ENCODE results near the gene ELAVL4. TPM values are rescaled to one million over a fixed set of nuclear protein-coding genes. Genes with fewer than 3 reads are reported as not detected.

ELAVL4 gene
- total RNA-seq, 1 experiment from 2014 or later: not detected

DNA sequence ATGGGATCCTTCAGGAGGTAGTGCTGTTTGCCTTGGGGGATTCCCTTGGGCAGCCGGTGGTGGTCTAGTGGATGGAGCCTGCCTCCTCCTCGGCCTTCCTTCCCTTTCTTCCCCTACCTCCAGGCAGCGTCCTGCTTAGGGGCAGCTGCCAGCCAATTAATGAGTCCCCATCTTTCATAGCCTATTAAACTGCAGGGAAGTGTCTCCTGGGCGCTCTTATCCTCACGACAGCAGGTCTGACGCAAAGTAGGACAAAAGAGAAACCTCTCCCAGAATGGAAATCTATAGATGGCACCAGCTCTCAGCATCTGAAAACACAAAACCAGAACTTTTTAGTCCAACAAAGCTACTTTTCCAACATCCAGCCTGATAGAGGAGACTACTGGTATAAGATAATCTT is 69.3 kb downstream of the ELAVL4 start:
- no peak for DNase-seq (ENCODE audit: low spot score)

DNA sequence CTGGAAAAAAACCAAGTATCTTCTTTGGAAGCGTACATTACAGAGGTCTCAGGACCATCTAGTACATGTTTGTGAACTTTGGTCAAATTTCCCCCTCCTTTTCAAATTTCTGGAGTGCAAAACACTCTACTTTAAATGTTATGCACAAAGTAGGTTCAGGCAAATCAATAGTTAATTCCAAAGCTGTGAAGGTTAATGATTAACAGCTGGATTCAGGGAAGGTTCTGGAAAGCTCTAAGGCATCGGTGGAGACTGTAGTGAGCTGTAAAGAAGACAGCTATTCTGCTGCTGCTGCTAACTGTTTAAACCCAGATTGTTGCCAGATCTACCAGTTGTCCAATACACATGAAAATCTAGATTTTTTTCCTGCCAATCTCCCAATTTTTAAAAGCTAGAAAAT is 70.9 kb downstream of the ELAVL4 start:
- no peak for DNase-seq (ENCODE audit: low spot score)

DNA sequence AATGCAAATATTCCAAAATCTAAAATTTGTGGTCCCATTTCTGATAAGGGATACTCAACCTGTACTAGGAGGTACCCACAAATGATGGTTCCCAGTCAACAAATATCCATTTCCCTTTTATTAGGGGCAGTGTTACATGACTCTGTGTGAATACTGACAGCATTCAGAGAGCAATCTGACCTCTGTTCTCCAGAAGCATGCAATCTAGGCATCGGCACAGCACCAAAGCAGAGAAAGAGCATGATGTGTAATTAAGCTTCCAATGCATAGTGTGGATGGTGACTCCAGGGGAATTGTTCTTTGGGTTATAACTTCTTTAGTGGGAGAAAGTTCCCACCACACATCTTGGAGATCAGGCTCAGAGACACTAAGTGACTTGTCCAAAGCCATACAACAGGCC is 71.6 kb downstream of the ELAVL4 start:
- no peak for DNase-seq (ENCODE audit: low spot score)

DNA sequence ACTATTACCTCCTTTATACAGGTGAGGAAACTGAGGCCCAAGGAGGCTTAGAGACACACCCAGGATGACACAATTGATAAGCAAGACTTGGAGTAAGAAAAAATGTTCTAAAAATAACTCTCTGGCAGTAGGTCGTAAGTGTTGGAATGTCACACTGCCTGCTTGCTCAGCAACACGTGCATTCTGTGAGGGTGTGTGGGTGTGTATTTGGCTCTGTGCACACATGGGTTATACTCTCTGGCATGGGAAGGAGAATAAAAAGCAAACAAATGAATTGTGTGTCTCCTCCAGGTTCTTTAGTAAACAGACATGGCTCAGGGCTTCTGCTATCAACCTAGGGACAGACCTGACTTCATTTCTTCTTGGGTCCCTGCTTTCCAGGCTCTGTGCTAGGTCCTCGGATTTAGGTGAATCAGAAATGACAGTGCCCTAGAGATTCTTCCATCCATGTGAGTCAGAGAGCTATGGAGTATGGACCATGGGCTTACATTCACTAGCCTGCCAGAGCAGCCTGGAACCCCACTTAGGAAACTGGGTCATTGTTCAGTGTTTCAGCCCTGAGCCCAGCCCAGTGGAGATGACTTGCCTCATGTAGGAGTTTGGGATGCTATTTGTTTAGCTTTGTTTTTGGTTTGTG is 72.4 kb downstream of the ELAVL4 start:
- no peak for DNase-seq (ENCODE audit: low spot score)

DNA sequence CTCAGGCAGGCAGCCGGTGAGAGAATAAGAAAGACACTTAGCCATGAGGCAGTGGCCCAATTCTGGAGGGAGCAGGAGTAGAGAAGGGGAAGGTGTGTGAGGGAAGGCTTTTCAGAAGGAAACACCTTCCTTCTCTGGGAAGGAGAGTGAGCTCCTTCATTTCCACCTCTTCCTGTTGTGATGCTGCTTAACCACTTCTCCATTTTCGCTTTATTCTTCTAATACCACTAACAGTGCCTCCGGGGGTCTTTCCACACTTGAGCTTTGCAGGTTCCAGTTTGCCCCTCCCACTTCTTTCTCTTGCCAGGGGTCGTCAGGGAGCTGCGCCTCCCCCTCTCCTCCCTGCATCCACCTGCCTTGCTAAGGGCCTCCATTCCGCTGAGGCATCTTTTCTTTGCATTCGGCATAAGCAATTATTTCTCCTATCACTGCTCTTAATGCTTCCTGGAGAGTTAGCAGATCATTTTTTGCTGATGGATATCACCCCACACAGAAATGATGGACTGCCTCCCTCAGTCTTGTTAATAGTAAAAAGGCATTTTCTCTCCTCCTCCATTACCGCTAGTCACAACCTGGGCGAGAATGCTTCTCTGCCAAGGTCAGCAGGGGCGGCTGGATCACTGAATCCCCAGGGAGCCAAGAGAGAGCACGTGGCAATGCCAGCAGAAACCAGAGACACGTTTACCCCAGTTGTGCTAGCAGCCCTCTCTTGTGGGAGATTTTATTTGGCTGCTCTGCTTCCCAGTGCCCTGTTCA is 74.8 kb downstream of the ELAVL4 start:
- DNase-seq (ENCODE audit: low spot score): no peak

DNA sequence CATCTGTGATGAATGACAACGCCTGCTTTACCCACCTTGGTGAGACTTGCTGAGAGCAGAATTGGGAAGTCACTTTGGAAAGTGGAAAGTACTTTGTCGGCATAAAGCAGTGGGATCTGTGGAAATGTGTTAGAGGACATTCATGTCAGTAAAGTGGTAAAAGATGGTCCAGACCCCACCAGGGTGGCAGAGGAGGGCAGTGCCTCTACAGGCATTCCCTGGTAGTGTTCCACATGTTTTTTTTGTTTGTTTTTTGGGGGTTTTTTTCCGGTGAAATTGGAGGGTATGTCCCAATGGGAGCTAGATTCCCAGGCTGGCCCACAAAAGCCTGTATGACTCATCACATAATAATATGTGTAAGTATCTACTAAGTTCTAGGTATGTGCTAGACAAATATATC is 80.6 kb downstream of the ELAVL4 start:
- no peak for DNase-seq (ENCODE audit: low spot score)

DNA sequence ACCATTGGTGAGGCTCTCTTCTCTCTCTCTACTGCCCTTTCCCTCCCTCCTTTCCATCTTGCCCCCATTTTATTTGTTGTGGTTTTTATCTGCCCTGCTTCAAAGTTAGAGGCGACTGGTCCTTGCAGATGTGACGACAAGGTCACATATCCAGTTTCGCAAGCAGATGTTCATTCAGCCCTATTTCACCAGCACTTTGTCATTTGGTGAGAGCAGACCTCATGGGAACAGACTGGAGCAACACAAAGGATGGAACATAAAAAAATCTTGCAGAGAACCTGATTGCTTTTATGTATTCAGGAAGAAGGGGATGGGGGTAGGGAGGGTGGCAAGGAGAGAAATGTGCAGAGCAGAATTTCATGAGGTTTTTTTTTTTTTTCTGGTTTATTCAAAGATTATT is 84.3 kb downstream of the ELAVL4 start:
- no peak for DNase-seq (ENCODE audit: low spot score)

DNA sequence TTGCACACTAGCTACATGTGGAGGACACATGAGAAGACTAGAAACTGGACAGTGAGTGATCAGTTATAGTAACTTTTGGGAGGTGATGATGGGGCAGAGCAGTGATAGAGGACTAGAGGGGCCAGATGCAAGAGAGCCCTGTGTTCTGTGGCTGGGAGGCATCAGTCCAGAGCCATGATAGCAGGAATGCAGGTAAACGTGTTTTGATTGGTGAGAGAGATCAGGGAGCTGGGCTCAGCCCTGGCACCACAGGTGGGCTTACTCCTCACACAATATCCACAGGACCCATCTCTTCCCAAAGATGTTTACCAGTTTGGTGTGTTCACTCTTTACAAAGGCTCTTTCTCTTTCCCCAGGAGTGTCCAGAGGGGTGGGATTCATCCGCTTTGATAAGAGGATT is 86.5 kb downstream of the ELAVL4 start:
- DNase-seq (ENCODE audit: low spot score): no peak

DNA sequence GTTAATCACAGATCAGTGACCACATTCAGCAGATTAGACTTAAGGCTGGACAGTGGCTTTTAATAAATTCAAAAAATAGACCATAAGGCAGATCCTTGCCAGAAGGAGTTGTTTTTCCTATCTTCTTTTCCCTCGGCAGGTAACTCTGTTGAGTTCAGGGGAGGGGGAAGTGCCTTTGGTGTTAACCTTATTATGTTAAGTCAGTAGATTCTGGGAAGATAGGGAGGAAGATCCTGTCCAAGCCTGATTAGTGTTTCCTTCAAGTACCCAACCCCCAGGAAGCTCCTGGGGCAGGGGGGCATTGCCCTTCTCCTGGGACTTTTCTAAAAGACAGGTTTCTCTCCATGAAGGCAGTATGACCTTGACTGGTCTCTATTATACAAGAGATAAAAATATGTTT is 87.4 kb downstream of the ELAVL4 start:
- no peak for DNase-seq (ENCODE audit: low spot score)

DNA sequence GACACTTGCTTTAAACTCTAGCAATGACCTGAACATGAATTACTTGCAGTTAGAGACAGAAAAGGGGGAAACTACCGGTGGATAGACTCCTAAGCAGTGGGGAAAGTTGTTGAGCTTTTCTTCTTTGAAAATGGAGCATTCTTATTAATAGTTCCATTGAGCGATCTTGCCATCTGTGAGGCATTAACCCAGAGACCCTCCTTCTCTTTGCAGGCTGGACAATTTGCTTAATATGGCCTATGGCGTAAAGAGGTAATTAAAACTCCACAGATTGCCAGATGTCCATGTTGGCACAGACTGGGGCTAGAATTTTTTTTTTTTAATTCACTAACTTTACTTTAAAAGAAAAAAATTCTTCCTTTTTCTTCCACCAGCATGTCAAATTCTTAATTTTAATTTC is 88.5 kb downstream of the ELAVL4 start:
- DNase-seq (ENCODE audit: low spot score): no peak

DNA sequence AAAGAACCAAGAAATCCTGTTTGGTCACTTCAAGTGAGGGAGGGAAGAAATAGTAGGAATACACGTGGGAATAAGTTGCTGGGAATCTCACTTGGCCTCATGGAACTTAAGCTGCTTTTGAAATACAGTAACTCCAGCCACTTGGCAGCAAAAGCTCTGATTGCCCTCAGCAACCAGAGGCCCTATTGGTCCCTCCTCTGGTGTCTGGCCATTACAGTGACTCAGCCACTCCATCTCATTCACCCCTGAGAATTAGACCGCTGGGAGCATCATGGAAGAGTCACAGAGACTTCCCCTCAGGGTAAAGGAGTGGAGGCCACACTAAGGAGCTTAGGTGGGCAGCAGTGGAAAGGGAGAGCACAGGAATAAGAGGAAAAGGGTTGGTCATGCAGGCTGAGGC is 99.6 kb downstream of the ELAVL4 start:
- DNase-seq (ENCODE audit: low spot score): no peak

DNA sequence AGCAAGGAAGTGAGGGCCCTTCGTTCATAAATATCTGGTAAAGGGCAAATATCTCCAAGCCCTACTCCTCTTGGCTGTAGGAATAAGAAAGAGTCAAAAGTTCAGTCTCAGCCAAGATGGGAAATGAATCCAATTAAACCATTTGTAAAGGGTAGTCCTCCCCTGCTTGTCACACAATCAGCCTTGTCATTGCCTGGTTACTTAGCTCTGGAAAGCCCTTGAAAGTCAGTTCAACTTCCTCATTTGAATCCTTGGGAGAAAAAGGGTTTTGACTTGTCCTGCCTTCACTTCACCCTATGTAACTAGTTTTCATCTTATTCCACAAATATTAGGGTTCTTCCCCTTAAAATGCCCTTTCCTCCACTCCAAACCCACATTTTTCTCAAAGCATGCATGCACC is 100.0 kb downstream of the ELAVL4 start:
- DNase-seq (ENCODE audit: low spot score): no peak

DNA sequence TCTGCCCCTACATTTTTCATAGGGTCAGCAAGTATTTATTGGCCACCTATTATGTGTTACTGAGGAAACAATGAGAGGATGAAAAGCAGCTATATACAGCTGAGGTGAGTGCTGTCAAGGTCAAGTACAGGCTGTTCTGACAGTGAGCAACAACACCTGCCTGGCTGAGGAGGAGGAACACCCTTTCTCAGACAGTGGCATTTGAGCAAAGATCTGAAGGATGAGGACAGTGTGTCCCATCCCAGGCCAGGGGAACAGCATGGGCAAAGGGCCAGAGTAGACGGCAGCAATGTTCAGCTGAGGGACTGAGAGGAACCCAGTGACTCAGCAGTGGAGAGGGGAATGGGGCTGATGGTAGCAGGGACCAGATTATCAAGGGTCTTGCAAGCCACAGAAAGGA is 101.0 kb downstream of the ELAVL4 start:
- no peak for DNase-seq (ENCODE audit: low spot score)

DNA sequence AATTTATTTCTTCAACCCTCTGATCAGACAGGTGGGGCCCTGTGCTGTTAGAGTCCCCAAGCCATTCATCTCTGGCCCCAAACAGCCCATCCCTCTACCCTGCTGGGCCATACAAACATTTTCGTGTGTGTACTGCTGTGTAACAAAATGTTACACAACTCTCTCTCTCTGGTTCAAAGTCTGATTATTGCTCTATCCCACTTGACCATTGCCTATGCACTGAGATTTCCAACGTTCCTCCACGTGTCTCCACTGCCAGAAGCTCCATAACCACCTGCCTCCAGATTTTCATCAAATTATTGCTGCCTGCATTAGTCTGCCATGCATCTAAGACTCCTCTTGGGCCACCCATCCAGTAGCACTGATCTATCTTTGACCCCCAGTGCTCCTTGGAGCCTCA is 104.8 kb downstream of the ELAVL4 start:
- no peak for DNase-seq (ENCODE audit: low spot score)

DNA sequence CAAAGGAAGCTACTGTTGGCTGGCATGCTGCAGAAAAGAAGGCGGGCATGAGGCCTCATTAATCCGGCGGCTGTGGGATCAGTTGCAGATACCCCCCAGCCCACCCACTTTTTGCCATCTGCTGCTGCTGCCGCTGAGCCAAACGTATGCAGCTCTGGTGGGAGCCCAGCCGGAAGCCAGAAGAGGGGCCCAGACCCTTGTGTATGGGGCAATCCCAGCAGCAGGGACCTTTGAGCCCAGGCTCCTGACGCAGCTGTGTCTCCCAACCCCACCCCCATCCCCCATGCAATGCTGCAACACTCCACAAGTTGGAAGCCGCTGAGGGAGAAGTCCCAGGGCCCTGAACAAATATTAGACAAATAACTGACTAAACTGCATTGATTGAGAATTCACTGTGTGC is 106.0 kb downstream of the ELAVL4 start:
- DNase-seq (ENCODE audit: low spot score): no peak

DNA sequence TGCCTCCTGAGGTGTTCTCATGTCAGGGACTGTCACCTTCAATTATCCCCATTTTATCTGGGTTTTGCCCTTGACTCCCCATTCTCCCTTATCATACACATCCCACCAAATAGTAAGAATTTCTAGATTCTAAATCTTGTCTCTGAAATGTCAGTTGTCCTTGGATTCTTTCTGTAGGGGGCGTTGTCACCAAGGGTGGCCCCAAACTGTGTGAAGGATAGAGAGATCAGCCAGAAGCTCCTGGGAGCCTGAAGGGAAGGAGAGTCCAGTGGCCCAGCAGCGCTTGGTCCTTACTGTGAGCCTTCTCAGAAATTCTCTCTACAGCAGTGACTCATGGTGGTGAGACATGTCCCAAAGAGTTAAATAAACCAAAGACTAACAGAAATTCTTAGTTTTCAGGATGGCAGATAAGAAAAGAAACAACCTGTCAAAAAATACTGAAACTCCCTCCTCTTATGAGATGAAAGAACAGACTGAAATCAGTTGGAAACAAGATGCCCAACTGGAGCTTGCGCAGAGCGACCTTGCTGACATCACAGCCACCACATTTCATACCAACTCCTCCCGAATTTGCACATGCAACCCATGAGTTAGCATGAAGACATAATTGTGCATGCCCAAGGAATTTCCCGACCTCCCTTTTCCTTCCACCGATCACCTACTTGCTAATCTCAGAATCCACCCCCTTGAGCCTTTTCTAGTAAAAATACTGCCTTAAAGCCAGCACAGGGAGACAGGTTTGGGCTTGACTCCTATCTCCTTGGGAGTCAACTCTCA is 109.8 kb downstream of the ELAVL4 start:
- no peak for DNase-seq (ENCODE audit: low spot score)

DNA sequence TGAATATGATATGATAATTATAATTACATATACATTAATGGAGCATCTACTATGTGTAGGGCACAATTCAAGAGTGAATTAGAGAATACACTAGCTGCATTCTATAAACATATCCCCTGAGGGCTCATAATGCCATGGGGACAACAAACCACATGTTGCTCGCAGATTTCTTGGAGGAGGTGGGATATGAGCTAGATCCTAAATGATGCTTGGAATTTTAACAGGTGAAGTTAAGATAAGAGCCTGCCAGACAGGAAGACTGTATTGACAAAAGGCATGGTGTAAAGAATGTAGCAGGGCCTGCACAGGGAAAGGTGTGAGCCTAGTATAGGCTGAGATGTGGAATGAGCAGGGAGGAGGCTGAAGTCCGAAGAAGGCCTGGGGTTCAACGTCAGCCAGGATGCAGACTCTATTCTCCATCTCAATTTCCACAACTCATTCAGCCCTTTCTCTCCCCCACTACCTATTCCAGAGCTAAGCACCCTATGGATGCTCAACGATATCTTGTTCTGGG is 120.2 kb downstream of the ELAVL4 start:
- DNase-seq (ENCODE audit: low spot score): no peak

DNA sequence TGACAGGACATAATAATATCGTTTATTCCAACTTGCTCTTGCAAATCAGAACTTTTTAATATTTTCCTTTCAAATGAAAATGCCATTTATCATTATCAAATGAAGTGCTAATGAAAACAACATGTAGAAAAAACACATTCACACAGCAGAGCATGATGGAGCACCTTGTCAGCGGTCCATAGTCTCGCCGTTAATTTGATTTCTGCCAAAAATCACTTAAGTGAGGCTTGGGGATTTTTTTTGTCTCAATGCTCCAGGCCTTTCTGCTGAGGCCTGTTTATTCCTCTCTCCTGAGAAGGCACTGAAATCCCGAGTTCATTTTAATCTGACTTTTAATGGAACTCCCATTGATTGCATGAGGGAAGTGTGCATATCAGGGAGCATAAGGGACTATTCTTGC is 122.5 kb downstream of the ELAVL4 start:
- no peak for DNase-seq (ENCODE audit: low spot score)

DNA sequence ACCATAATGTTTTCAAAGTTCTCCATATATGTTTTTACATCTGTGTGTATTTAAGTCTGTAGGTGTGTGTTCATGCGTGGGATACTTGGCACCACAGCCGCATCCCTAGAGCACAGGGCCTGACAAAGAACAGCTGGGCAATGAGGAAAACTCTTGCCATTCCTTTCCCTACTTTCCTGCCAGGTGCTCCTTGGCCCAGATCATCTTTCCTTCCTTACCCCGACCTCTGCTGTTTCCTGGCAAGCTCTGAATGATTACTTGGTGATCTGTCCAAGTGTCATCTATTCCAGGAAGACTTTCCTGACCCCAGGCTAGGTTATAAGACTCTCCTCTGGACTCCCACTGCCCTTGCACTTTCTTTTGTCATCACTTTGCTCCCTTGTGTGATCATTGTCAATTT is 123.6 kb downstream of the ELAVL4 start:
- DNase-seq (ENCODE audit: low spot score): no peak

DNA sequence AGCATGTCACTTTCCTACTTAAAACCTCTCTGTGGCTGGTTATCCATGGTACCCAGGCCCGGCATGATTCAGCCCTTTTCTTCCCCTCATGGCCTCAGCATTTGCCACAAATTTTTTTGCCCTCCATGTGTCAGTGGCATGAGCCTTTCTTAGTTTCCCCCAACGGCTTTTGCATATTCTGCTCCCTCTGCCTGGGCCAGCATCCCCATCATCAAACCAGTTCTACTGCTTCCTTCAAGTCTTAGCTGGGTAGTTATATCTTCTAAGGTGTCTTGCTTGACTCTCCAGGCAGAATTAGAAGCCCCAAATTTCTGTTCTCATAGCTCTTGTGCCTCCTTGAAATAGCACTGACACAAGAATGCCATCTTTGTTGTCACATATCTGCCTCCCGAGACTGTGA is 127.9 kb downstream of the ELAVL4 start:
- no peak for DNase-seq (ENCODE audit: low spot score)

DNA sequence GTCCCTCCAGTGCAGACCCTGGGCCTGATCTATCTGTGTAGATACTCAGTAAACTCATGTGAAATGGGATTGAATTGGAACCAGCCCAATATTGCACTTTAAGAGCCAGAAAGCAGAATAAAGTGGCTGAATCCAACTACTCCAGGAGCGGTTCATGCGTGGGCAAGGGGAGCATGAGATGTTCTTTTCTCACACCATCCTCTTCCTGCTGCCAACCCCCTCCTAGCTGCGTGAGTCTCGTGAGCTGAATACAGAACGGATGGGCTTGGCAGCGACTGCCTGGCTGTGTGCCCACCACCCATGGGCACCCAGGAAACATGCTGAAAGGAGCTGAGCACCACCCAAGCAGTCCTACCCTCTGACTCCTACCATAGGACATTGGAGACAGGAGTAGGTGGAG is 128.3 kb downstream of the ELAVL4 start:
- no peak for DNase-seq (ENCODE audit: low spot score)

DNA sequence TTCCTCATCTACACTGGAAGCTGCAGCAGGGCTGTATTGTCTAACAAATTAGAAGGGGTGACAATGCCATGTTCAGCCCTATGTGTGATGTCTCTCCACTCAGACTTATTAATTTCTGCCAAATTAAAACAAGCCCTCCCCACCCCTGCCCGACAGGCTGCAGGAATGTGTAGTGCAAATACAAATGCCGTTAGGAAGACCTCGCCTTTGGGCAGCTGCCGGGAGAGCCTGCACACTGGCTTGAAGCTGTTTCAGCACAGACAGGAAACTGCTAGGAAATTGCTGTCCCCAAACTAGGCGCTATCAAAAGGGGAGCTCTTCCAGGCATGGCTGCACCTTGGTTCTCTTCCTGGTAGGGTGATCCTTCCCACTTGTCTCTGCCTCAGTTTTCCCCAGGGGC is 135.2 kb downstream of the ELAVL4 start:
- no peak for DNase-seq (ENCODE audit: low spot score)

DNA sequence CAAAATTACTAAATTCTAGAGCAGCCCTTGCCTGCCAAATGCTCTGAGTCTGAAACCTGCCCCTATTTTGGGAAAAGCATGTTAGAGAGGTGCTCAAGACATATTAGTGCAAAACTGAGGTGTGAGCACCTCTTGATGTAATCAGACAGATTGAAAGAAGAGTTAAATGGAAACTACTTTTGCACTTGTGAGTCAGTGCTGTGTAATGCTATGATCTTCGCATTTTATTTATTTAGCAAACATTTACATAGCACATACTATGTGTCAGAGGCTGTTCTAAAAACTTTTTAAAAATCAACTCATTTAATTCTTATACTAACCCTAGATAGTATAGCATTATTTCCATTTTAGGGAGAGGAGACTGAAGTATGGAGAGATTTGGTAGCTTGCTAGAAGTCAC is 138.1 kb downstream of the ELAVL4 start:
- no peak for DNase-seq (ENCODE audit: low spot score)

Measured in HT-29 (cell line).